Mesenteric fat pad (tissue), 1 donor: Measurements from ENCODE around the gene STXBP5L. TPM values are rescaled to one million over a fixed set of nuclear protein-coding genes. Genes with fewer than 3 reads are reported as not detected.
"Not testable (repeated sequence)": the region's sequence is repeated elsewhere in the genome, so short reads cannot be mapped to it uniquely, and the experiment has no call there.

Experiments
- DNase-seq: peaks from one replicate; pipeline ENCODE4 v3.0.0-alpha.2; 2020; ENCODE audit warnings: low spot score
- total RNA-seq: library from RNA; stranded (reverse); fragmentation: NEBNext Ultra II Directional; extraction: Animal tissue kit (Norgen Biotek cat#: 25700); gene quantifications from one replicate; pipeline ENCODE4 v1.2.1, GENCODE V29; 2021
- donor health status: DM: yes; HTN: yes; CAD: no.

STXBP5L gene
- total RNA-seq, 1 donor from 2014 or later = not detected

GRCh38 chr3:121230194-121230593, 322.2 kb downstream of the STXBP5L start:
- DNase-seq = not testable (repeated sequence)

- no peak for DNase-seq
Observed at GRCh38 chr3:121231872-121232271, 323.9 kb downstream of the STXBP5L start.

GRCh38 chr3:121232309-121233225, 324.6 kb downstream of the STXBP5L start:
- DNase-seq = no peak

GRCh38 chr3:121243208-121243607, 335.2 kb downstream of the STXBP5L start:
- no peak for DNase-seq

DNA sequence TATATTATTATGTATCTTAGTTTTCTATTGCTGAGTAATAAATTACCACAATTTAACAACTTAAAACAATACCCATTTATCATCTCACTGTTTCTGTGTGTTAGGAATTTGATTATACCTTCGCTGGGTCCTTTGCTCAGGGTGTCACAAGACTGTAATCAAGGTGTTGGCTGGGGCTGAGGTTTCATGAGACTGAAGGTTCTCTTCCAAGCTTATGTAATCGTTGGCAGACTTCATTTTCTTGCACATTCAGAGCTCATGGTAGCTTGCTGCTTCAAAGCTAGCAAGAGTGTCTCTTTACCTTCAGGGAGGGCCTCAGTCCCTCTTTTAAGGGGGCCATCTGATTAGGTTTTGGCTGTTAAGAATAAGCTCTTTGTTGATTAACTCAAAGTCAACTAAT, 344.7 kb downstream of the STXBP5L start:
- DNase-seq = no peak

DNA sequence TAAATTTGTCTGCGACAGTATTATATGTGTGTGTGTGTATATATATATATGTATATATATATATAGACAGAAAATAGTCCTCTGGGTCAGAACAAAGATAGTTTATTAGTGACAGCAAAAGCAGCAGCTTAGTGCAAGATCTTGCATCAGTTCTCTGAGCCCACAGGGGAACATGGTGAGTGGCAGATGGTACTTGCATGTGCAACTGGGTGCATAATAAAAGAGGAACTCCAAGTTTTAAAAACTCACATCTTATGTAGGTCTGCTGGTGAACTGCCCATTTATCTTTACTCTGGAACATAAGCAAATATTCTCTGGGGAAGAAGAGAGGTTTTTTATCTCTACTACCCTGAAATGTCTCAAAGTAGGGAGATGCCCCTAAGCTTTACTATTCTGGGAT, 361.4 kb downstream of the STXBP5L start:
- no peak for DNase-seq

GRCh38 chr3:121274411-121274810, 366.4 kb downstream of the STXBP5L start:
- no peak for DNase-seq

DNA sequence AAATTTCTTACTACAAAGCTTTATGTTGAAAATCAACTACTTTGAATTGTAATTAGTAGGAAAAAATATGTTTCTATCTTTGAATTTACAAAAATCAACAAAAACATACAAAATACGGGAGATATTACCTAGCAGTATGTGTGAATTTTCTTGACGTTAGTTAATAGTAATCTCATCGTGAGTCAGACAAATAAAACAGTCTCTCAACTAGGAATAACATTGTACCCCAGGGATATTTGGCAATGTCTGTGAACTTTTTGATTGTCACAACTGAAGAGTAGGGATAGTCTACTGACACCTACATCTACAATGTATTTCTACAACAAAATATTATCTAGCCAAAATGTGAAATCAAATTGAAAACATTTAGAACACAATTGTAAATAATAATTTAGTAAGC, 387.4 kb downstream of the STXBP5L start:
- no peak for DNase-seq

GRCh38 chr3:121295979-121296378, 388.0 kb downstream of the STXBP5L start:
- DNase-seq = no peak

GRCh38 chr3:121324320-121324719, 416.3 kb downstream of the STXBP5L start:
- DNase-seq = no peak

DNA sequence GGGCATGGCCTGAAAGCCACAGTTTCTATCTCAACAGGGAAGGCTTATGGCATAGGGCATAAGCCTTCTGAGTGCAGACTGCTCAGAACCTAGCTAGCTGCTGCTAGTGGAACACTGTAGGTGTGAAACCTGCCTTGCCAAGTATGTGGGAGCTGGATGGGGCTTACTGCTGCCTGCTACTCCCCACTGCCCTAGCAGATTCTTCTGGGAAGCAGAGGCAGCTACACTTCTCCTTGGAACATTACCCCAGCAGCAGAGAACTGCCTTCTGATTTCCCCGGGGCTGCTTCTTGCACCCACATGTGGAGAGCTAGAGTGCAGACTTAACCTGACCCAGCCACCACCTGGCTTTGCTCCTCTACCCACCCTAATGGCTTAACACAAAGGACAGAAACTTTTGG, 422.1 kb downstream of the STXBP5L start:
- DNase-seq = no peak

GRCh38 chr3:121330634-121331033, 422.6 kb downstream of the STXBP5L start:
- DNase-seq = no peak

DNA sequence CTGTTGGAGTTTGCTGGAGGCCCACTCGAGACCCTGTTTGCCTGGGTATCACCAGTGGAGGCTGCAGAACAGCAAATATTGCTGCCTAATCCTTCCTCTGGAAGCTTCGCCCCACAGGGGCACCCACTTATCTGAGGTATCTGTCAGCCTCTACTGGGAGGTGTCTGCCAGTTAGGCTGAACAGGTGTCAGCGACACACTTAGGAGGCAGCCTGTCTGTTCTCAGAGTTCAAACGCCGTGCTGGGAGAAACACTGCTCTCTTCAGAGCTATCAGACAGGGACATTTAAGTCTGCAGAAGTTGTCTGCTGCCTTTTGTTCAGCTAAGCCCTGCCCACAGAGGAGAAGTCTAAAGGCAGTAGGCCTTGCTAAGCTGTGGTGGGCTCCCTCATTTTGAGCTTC, 448.0 kb downstream of the STXBP5L start:
- not testable (repeated sequence) for DNase-seq

DNA sequence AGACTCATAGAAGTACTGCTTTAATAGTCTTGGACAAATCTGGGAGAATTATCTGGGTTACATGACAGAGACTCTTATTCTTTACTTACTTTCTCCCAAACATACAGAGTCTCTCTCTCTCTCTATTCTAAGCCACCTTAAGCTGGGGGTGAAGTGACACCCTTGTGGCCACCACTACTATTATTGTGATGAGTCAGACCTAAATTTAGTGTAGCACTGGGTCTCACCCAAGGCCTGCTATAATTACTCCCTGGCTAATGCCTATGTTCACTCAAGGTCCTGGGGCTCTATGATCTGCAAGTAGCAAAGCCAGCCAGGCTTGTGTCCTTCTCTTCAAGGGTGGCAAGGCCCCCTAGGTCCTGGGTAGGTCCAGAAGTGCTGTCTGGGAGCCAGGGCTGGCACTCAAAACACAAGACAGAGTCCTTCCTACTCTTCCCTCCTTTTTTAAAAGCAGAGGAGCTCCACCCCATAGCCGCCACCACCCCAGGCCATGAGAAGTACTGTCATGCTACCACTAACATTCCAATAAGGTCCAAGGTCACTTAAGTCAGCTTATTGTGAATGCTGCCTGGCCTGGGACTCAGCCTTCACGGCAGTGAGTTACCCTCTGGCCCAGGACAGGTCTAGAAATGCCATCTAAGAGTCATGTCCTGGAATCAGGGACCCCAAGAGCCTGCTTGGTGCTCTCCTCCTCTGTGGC, 454.2 kb downstream of the STXBP5L start:
- no peak for DNase-seq

- not testable (repeated sequence) for DNase-seq
Observed at GRCh38 chr3:121388308-121388707, 480.3 kb downstream of the STXBP5L start.

- DNase-seq = not testable (repeated sequence)
Observed at GRCh38 chr3:121395967-121396366, 488.0 kb downstream of the STXBP5L start.

GRCh38 chr3:121398051-121398450, 490.0 kb downstream of the STXBP5L start:
- not testable (repeated sequence) for DNase-seq

- DNase-seq = no peak
Observed at GRCh38 chr3:121399820-121400219, 491.8 kb downstream of the STXBP5L start.

DNA sequence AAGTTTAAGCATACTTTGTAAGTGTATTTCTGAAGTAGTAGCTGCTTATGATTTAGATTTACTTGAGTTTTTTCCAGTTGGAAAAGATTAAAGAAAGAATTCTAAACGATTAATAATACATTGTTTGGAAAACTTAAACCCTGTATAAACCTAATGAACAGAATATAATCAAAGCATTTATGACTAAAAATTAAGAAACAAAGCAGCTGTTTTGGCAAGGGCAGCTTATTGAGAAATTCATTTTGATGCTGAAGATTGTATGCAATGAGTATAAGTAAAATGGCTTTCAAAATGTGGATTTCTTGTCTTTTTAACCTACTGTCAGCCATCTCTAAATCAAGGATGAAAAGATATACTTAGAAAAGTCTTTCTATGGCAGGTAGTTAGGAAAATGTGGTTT, 497.6 kb downstream of the STXBP5L start:
- no peak for DNase-seq

GRCh38 chr3:121411523-121411922, 503.5 kb downstream of the STXBP5L start:
- no peak for DNase-seq

DNA sequence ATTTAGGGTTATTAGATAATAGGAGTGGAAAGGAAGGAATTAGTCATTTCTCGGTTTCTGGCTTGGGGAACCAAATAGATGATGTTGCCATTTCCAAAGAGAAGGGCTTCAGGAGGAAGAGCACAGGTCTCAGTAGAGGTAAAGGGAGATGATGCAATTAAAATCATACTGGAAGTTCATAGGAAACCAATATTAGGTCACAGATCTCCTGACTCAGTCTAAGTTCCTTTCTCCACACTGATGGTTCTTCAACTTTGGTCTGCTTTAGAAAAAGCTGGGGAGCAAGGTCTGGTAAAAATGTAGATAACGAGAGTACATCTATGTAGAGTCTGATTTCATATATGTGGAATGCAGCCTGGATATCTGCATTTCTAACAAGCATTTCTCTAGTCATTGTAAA, 506.9 kb downstream of the STXBP5L start:
- DNase-seq = no peak

- DNase-seq = no peak
Observed at GRCh38 chr3:121418182-121418581, 510.2 kb downstream of the STXBP5L start.
